C4-2B (cell line): Measurements from ENCODE around the gene KCNIP1.

ENCODE experiments used
- H3K27ac ChIP-seq: fragments of 450-650 bp; 2 replicates; pipeline ENCODE4 v1.5.1; 2017
- CTCF ChIP-seq: fragments of 450-650 bp; conservative IDR thresholded peaks from 2 replicates; pipeline ENCODE4 v1.5.1; 2017; ENCODE audit warnings: mild to moderate bottlenecking
- ZFX ChIP-seq: fragments of 450-650 bp; IDR thresholded peaks from 2 replicates; pipeline ENCODE4 v1.6.1; 2017

Gene KCNIP1

GRCh38 chr5:170774831-170775230 is 271.0 kb downstream of the KCNIP1 start:
- no peak overlapping the region for H3K27ac ChIP-seq
- no peak for TF ChIP-seq ZFX
- no peak; the same call in 1 of the 2 replicates for TF ChIP-seq CTCF

DNA sequence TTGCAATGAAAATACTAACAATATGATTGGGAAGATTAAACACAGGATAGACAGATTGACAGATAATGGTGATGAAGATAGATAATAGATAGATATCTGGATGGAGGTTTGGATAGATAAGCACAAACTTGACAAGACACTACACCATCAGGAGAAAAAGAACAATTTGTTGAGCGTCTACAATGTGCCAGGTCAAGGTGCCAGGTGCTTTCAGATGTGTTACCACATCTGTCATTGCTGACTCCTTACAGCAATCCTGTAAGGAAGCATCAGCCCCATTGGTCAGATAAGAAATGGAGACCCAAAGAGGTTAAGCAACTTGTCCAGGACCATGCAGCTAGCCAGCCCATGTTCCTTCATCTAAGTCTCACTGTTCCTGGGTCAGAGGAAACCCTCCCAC is 278.1 kb downstream of the KCNIP1 start:
- TF ChIP-seq ZFX (no peak), CTCF (no peak)
- H3K27ac ChIP-seq: no peak overlapping the region

DNA sequence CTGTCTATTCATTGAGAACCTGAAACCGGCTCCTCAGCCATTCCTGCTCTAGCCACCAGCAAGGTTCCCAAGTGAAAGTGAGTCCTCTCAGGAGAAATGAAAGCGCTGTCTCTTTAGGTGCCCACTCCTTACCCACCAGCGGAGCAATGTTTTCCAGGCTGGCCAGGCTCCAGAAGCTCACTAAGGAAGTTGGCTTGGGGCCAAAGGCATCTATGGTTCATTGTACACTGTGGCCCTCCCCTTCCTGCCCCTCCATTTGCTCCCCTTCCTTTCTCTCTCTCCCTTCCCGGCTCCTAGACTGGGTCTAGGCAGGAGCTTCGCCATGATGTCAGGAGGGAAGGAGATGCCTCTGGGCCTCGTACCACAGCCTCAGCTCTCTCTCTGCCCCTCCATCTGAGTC is 278.6 kb downstream of the KCNIP1 start:
- H3K27ac ChIP-seq: no peak overlapping the region
- TF ChIP-seq CTCF: no peak
- TF ChIP-seq ZFX: no peak

GRCh38 chr5:170783498-170784247 is 279.9 kb downstream of the KCNIP1 start, which contains the start of gene GABRP:
GABRP (plus strand) TSS chr5:170783725; CDS start chr5:170788616, 4,891 bp downstream.
- no peak within 1 kb of the TSS for H3K27ac ChIP-seq
- TF ChIP-seq ZFX (no peak), CTCF (no peak)

- TF ChIP-seq CTCF (no peak), ZFX (no peak)
- H3K27ac ChIP-seq: no peak overlapping the region
Observed at GRCh38 chr5:170785416-170785815, 281.6 kb downstream of the KCNIP1 start.
